Measurements from ENCODE around the gene OPN3. TPM values are rescaled to one million over a fixed set of nuclear protein-coding genes. Genes with fewer than 3 reads are reported as not detected.

The OPN3 gene
- total and polyA plus RNA-seq, 9 of the 15 experiments (the other 6 are each of a cell fraction or from before 2014, with no cell fraction given), result 4.2 to 34.6 (median 17.0) TPM

- TF ChIP-seq ZNF512 (tag; IDR thresholded peaks at IDR 0.05) (no peak), STAT5B (CRISPR knock-in tag; IDR thresholded peaks at IDR 0.05) (no peak), HNRNPK (IDR thresholded peaks at IDR 0.05; ENCODE audit: low read depth, low read length, poor library complexity, severe bottlenecking) (no peak), RAD21 (CRISPR knock-in tag; conservative IDR thresholded peaks at IDR 0.05 in 1 of 2, IDR thresholded peaks at IDR 0.05 in 1 of 2) (peak; percentile 91 to 97), TAL1 (IDR thresholded peaks at IDR 0.05) (no peak), TFAP4 (CRISPR knock-in tag; IDR thresholded peaks at IDR 0.05; ENCODE audit: borderline replicate concordance) (no peak), ZNF384 (IDR thresholded peaks at IDR 0.05; ENCODE audit: low read depth, low read length) (0 out of 2 replicates have a peak, but pooled peaks have one; percentile 38), ZNF239 (CRISPR knock-in tag; IDR thresholded peaks at IDR 0.05) (no peak), MYC (IDR thresholded peaks at IDR 0.05; ENCODE audit: low read depth, low read length) (peak; percentile 69), MYC (CRISPR knock-in tag; IDR thresholded peaks at IDR 0.05; ENCODE audit: borderline replicate concordance, low read depth) (no peak), BRD9 (IDR thresholded peaks at IDR 0.05; ENCODE audit: low read depth, partially characterized antibody) (peak; percentile 36), SNIP1 (IDR thresholded peaks at IDR 0.05; ENCODE audit: low read depth) (no peak), CEBPG (CRISPR knock-in tag; IDR thresholded peaks at IDR 0.05) (peak; percentile 50), CEBPG (tag; conservative IDR thresholded peaks at IDR 0.05 in 1 of 2, IDR thresholded peaks at IDR 0.05 in 1 of 2) (peak; percentile 55 to 72; a peak in 3 of 4 replicates), RNF219 (CRISPR knock-in tag; IDR thresholded peaks at IDR 0.05) (no peak), THRA (IDR thresholded peaks at IDR 0.05) (no peak), ZNF764 (CRISPR knock-in tag; IDR thresholded peaks at IDR 0.05; ENCODE audit: low read depth) (no peak), BHLHE40 (IDR thresholded peaks at IDR 0.05; ENCODE audit: low read length) (peak; percentile 52; the same call in 1 of the 2 replicates), ZNF395 (CRISPR knock-in tag; IDR thresholded peaks at IDR 0.05) (no peak), BCOR (IDR thresholded peaks at IDR 0.05) (no peak), L3MBTL2 (IDR thresholded peaks at IDR 0.05) (peak; percentile 82), HIVEP1 (CRISPR knock-in tag; IDR thresholded peaks at IDR 0.05) (no peak), PRMT5 (CRISPR knock-in tag; IDR thresholded peaks at IDR 0.05) (no peak)
These were observed 29.1 kb downstream of the OPN3 start (continued) for GRCh38 chr1:241611063-241611462.
